ENCODE measurements around the gene CKLF. TPM values are rescaled to one million over a fixed set of nuclear protein-coding genes. Genes with fewer than 3 reads are reported as not detected.

CKLF gene
- total RNA-seq, 3 donors from 2014 or later: 26.9 to 42.0 (median 29.1) TPM

GRCh38 chr16:66508248-66508913, 44.0 kb upstream of the CKLF start:
- Histone ChIP-seq H3K4me1 (ENCODE audit: low read depth) (peaks cover 10% of the 10 kb centered on the region), H3K9me3 (no peaks in the 10 kb centered on the region), H3K4me3 (no peak overlapping the region), H3K36me3 (ENCODE audit: low read depth) (no peaks in the 10 kb centered on the region)
- intact Hi-C loops (cut with DNase I, micrococcal nuclease): no loop called here
- ATAC-seq (peak; percentile 76), DNase-seq (peak in 1 of 3 donors; percentile 16)
- TF ChIP-seq, protein P1, sequence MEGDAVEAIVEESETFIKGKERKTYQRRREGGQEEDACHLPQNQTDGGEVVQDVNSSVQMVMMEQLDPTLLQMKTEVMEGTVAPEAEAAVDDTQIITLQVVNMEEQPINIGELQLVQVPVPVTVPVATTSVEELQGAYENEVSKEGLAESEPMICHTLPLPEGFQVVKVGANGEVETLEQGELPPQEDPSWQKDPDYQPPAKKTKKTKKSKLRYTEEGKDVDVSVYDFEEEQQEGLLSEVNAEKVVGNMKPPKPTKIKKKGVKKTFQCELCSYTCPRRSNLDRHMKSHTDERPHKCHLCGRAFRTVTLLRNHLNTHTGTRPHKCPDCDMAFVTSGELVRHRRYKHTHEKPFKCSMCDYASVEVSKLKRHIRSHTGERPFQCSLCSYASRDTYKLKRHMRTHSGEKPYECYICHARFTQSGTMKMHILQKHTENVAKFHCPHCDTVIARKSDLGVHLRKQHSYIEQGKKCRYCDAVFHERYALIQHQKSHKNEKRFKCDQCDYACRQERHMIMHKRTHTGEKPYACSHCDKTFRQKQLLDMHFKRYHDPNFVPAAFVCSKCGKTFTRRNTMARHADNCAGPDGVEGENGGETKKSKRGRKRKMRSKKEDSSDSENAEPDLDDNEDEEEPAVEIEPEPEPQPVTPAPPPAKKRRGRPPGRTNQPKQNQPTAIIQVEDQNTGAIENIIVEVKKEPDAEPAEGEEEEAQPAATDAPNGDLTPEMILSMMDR (IDR thresholded peaks at IDR 0.05): no peak

DNA sequence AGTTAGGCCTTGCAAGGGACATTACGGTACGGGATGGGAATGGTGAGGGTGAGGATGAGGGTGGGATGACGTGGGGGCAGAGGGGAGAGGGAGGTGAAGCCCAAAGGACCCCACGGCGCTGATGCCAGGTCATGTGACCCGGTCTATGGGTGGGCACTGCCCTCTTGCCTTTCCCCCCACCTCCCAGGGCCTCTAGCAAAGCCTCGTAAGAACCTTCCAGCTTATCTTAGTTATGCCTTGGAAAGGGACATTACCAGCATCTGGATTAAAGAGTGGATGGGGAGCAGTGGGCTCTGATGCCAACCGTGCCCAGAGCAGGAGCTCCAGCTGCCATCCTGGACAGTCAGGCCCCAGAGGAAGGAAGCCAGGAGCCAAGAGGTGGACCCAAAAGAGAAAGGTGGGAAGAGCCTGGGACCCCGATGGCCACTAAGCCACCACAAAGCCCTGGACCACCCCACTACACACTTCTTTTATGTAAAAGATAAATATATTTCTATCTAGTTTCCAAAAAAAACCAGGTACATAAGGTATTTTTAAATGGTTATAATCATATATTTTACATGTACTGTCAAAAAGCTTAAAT, 43.4 kb upstream of the CKLF start:
- Histone ChIP-seq H3K36me3 (ENCODE audit: low read depth) (no peaks in the 10 kb centered on the region), H3K4me3 (no peak overlapping the region), H3K4me1 (ENCODE audit: low read depth) (peaks cover 10% of the 10 kb centered on the region), H3K9me3 (no peaks in the 10 kb centered on the region)
- intact Hi-C loops (cut with DNase I, micrococcal nuclease): no loop called here
- no peak for ATAC-seq
- TF ChIP-seq, protein P1 (IDR thresholded peaks at IDR 0.05): no peak
- DNase-seq: peak in 1 of 3 donors; percentile 14

DNA sequence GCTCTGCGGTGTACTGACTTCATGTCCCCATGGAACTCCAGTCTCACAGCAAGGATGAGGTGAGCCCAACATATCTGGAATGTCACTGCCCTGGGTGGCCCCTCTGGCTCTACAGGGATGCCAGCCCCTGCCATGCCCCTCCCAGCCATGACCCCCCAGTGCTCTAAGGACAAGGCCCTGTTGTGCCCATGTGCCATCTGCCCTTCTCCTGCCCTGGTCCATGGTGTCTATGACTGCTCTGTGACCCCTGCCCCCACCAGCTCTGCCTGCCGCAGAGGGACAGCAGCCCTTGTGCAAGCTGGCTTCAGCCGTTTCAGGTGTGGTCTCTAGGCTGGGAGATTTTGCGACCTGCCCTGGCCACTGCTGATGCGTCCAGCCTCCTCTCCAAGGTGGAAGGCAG, 42.8 kb upstream of the CKLF start:
- ATAC-seq (no peak), DNase-seq (peak in 1 of 3 donors; percentile 20)
- Histone ChIP-seq H3K4me3 (no peak overlapping the region), H3K9me3 (no peaks in the 10 kb centered on the region), H3K36me3 (ENCODE audit: low read depth) (no peaks in the 10 kb centered on the region), H3K4me1 (ENCODE audit: low read depth) (peaks cover 10% of the 10 kb centered on the region)
- TF ChIP-seq, protein P1 (IDR thresholded peaks at IDR 0.05): no peak
- intact Hi-C loops (cut with DNase I, micrococcal nuclease): no loop called here

- TF ChIP-seq, protein P1 (IDR thresholded peaks at IDR 0.05): no peak
- Histone ChIP-seq H3K9me3 (no peaks in the 10 kb centered on the region), H3K4me3 (no peak overlapping the region), H3K4me1 (ENCODE audit: low read depth) (peaks cover 10% of the 10 kb centered on the region), H3K36me3 (ENCODE audit: low read depth) (no peaks in the 10 kb centered on the region)
- ATAC-seq: no peak
- intact Hi-C loops (cut with DNase I, micrococcal nuclease): no loop called here
- peak in 1 of 3 donors; percentile 16 for DNase-seq
Measured at GRCh38 chr16:66510298-66510697, 42.1 kb upstream of the CKLF start.

GRCh38 chr16:66510711-66511601, 41.4 kb upstream of the CKLF start:
- Histone ChIP-seq H3K36me3 (ENCODE audit: low read depth) (no peaks in the 10 kb centered on the region), H3K9me3 (no peaks in the 10 kb centered on the region), H3K4me3 (no peak overlapping the region), H3K4me1 (ENCODE audit: low read depth) (peaks cover 10% of the 10 kb centered on the region)
- ATAC-seq (no peak), DNase-seq (peak in 1 of 3 donors; percentile 16)
- intact Hi-C loops (cut with DNase I, micrococcal nuclease): no loop called here
- TF ChIP-seq, protein P1 (IDR thresholded peaks at IDR 0.05): no peak

Data from mucosa of descending colon (tissue), 3 donors.